ENCODE results near the gene TGM2. TPM values are rescaled to one million over a fixed set of nuclear protein-coding genes. Genes with fewer than 3 reads are reported as not detected.

TGM2 gene
- polyA plus RNA-seq, 1 donor (not counting 4 experiments of a cell fraction or from before 2014, with no cell fraction given), result 18.7 TPM

- Histone ChIP-seq H3K9me1 (ENCODE audit: control insufficient read depth, extremely low read depth, insufficient read depth, low read length) (no peaks in the 10 kb centered on the region), H4K20me1 (ENCODE audit: control insufficient read depth, extremely low read depth, insufficient read depth, low read length) (no peaks in the 10 kb centered on the region), H3K4me3 (ENCODE audit: control insufficient read depth in 2 of 3, extremely low read depth in 1 of 3, insufficient read depth in 2 of 3, low read depth in 1 of 3, low read length in 3 of 3) (no peak overlapping the region), H3K9ac (ENCODE audit: control insufficient read depth, extremely low read depth, insufficient read depth, low read length) (no peak overlapping the region), H3K27me3 (ENCODE audit: control insufficient read depth, extremely low read depth, insufficient read depth, low read length) (no peaks in the 10 kb centered on the region), H3K4me2 (ENCODE audit: control insufficient read depth, extremely low read depth, insufficient read depth, low read depth, low read length) (no peak overlapping the region), H3K79me2 (ENCODE audit: control insufficient read depth, insufficient read depth, low read length) (no peaks in the 10 kb centered on the region), H3K9me3 (ENCODE audit: control insufficient read depth, low read depth, low read length) (no peaks in the 10 kb centered on the region), H2AFZ (ENCODE audit: control insufficient read depth, low read length) (no peak overlapping the region), H3K27ac (ENCODE audit: control insufficient read depth, insufficient read depth, low read length) (no peak overlapping the region), H3K4me1 (ENCODE audit: control insufficient read depth, extremely low read depth, insufficient read depth, low read length) (peaks cover 42% of the 10 kb centered on the region), H3K36me3 (ENCODE audit: control insufficient read depth in 2 of 2, extremely low read depth in 1 of 2, insufficient read depth in 2 of 2, low read length in 2 of 2) (no peaks in the 10 kb centered on the region)
- FAIRE-seq (no peak), DNase-seq (ENCODE audit: low read depth, low spot score) (no peak)
- TF ChIP-seq CTCF (optimal IDR thresholded peaks at IDR 0.05 in 1 of 3, IDR thresholded peaks at IDR 0.05 in 1 of 3, conservative IDR thresholded peaks at IDR 0.05 in 1 of 3; ENCODE audit: extremely low read depth in 1 of 3, insufficient read depth in 2 of 3, low read length in 3 of 3) (no peak), EZH2 (IDR thresholded peaks at IDR 0.05; ENCODE audit: low read length) (no peak)
- dilution Hi-C loops (cut with MboI; ENCODE audit: extremely low pct_ligation_motif_present, low sequenced_read_pairs), result no loop called here
Observed at GRCh38 chr20:38197619-38198018, 32.5 kb upstream of the TGM2 start.

GRCh38 chr20:38197217-38197616 lies 32.1 kb upstream of the TGM2 start:
- TF ChIP-seq EZH2 (IDR thresholded peaks at IDR 0.05; ENCODE audit: low read length), result no peak
- TF ChIP-seq CTCF (optimal IDR thresholded peaks at IDR 0.05 in 1 of 3, IDR thresholded peaks at IDR 0.05 in 1 of 3, conservative IDR thresholded peaks at IDR 0.05 in 1 of 3; ENCODE audit: extremely low read depth in 1 of 3, insufficient read depth in 2 of 3, low read length in 3 of 3), result no peak
- Histone ChIP-seq H3K9me1 (ENCODE audit: control insufficient read depth, extremely low read depth, insufficient read depth, low read length) (no peaks in the 10 kb centered on the region), H3K9ac (ENCODE audit: control insufficient read depth, extremely low read depth, insufficient read depth, low read length) (no peak overlapping the region), H3K27ac (ENCODE audit: control insufficient read depth, insufficient read depth, low read length) (no peak overlapping the region), H3K36me3 (ENCODE audit: control insufficient read depth in 2 of 2, extremely low read depth in 1 of 2, insufficient read depth in 2 of 2, low read length in 2 of 2) (no peaks in the 10 kb centered on the region), H3K9me3 (ENCODE audit: control insufficient read depth, low read depth, low read length) (no peaks in the 10 kb centered on the region), H3K4me2 (ENCODE audit: control insufficient read depth, extremely low read depth, insufficient read depth, low read depth, low read length) (no peak overlapping the region), H3K79me2 (ENCODE audit: control insufficient read depth, insufficient read depth, low read length) (no peaks in the 10 kb centered on the region), H3K4me3 (ENCODE audit: control insufficient read depth in 2 of 3, extremely low read depth in 1 of 3, insufficient read depth in 2 of 3, low read depth in 1 of 3, low read length in 3 of 3) (no peak overlapping the region), H2AFZ (ENCODE audit: control insufficient read depth, low read length) (no peak overlapping the region), H3K27me3 (ENCODE audit: control insufficient read depth, extremely low read depth, insufficient read depth, low read length) (no peaks in the 10 kb centered on the region), H4K20me1 (ENCODE audit: control insufficient read depth, extremely low read depth, insufficient read depth, low read length) (no peaks in the 10 kb centered on the region), H3K4me1 (ENCODE audit: control insufficient read depth, extremely low read depth, insufficient read depth, low read length) (peaks cover 42% of the 10 kb centered on the region)
- dilution Hi-C loops (cut with MboI; ENCODE audit: extremely low pct_ligation_motif_present, low sequenced_read_pairs), result no loop called here
- no peak for DNase-seq (ENCODE audit: low read depth, low spot score)
- peak; percentile 9 for FAIRE-seq
